CD4-positive, alpha-beta T cell (primary cell): ENCODE measurements around the gene EPHB1. TPM values are rescaled to one million over a fixed set of nuclear protein-coding genes. Genes with fewer than 3 reads are reported as not detected.

Experiments used
- ATAC-seq: fragments of 200-7000 bp; cut with Tn5 transposase; one replicate; pipeline ENCODE4 v1.10.0; 2022; ENCODE audit warnings: mild to moderate bottlenecking; ENCODE audit not compliant: poor library complexity
- CTCF ChIA-PET: fragments of 350-600 bp; sonication (Branson Sonifier 250); formaldehyde crosslinking; loops from one replicate; lab custom pipeline; 2021; ENCODE audit warnings: antibody characterized with exemption, inconsistent platforms; lab: Charles Lee
- POLR2A ChIA-PET: fragments of 350-600 bp; sonication (Branson Sonifier 250); formaldehyde crosslinking; loops from one replicate; lab custom pipeline; 2021; ENCODE audit warnings: antibody characterized with exemption, inconsistent platforms; lab: Charles Lee
- DNase-seq, 14 experiments: peaks; one replicate each; pipeline ENCODE4 v3.0.0-alpha.2; 2013 to 2020; ENCODE audit warnings: mixed read lengths in 2 of 14
- H3K27ac ChIP-seq, 2 donors: one replicate each; pipeline versions ENCODE4 v1.5.1 to v1.7.0; 2013; ENCODE audit warnings: low read length in 2 of 2, low read depth in 1 of 2, mild to moderate bottlenecking in 1 of 2
- H3K27me3 ChIP-seq, 2 experiments: 1 replicate in 1 of 2; 2 replicates in 1 of 2; pipeline versions ENCODE4 v1.6.1 to v1.7.0; 2013; ENCODE audit warnings: low read length in 2 of 2, control low read depth in 1 of 2, mild to moderate bottlenecking in 1 of 2, moderate library complexity in 1 of 2; ENCODE audit not compliant: insufficient read depth in 2 of 2, control insufficient read depth in 1 of 2
- H3K36me3 ChIP-seq: one replicate; pipeline ENCODE4 v1.6.1; 2013; ENCODE audit warnings: low read length, control low read depth; ENCODE audit not compliant: insufficient read depth
- H3K4me1 ChIP-seq: one replicate; pipeline ENCODE4 v1.6.1; 2013; ENCODE audit warnings: low read length, control low read depth; ENCODE audit not compliant: insufficient read depth
- H3K4me3 ChIP-seq: one replicate; pipeline ENCODE4 v1.5.1; 2013; ENCODE audit warnings: mild to moderate bottlenecking, low read length, moderate library complexity
- H3K9me3 ChIP-seq, 2 experiments: 1 replicate in 1 of 2; 2 replicates in 1 of 2; pipeline versions ENCODE4 v1.6.1 to v1.7.0; 2013; ENCODE audit warnings: low read length in 2 of 2, mild to moderate bottlenecking in 2 of 2, control low read depth in 1 of 2, moderate library complexity in 1 of 2; ENCODE audit not compliant: control insufficient read depth in 1 of 2, insufficient read depth in 1 of 2
- H3K27ac Mint-ChIP-seq: one replicate; pipeline ENCODE4 v1.8.0; 2020; ENCODE audit warnings: mixed read lengths
- H3K27me3 Mint-ChIP-seq: one replicate; pipeline ENCODE4 v1.8.0; 2021; ENCODE audit warnings: mixed read lengths
- H3K36me3 Mint-ChIP-seq: one replicate; pipeline ENCODE4 v1.8.0; 2021; ENCODE audit warnings: low read depth, mixed read lengths
- H3K4me1 Mint-ChIP-seq: one replicate; pipeline ENCODE4 v1.8.0; 2021; ENCODE audit warnings: low read depth, mixed read lengths
- H3K4me3 Mint-ChIP-seq: one replicate; pipeline ENCODE4 v1.8.0; 2020; ENCODE audit warnings: mild to moderate bottlenecking, mixed read lengths
- H3K9me3 Mint-ChIP-seq: one replicate; pipeline ENCODE4 v1.8.0; 2020; ENCODE audit warnings: mixed read lengths
- intact Hi-C, 2 experiments: fragments of 100-400 bp; cut with DNase I in 1 of 2; cut with micrococcal nuclease in 1 of 2; formaldehyde crosslinking; loops; one replicate each; pipeline versions ENCODE4 v1.15.1 to v1.9.0; 2023 to 2025; cut with DNase I, micrococcal nuclease
- total RNA-seq, 174 experiments: library from RNA in 2 of 174; stranded (reverse) in 2 of 174; gene quantifications; one replicate each; pipeline ENCODE4 v1.2.3 and lab custom pipeline; 2021 to 2026
- TF ChIP-seq, protein P1 (sequence below): fragments of 200-600 bp; IDR thresholded peaks from one replicate; pipeline ENCODE4 v1.8.0; 2022; ENCODE audit warnings: antibody characterized with exemption, mild to moderate bottlenecking

The EPHB1 gene
- total RNA-seq, 2 experiments from 2014 or later = 0.08 to 0.49 TPM

DNA sequence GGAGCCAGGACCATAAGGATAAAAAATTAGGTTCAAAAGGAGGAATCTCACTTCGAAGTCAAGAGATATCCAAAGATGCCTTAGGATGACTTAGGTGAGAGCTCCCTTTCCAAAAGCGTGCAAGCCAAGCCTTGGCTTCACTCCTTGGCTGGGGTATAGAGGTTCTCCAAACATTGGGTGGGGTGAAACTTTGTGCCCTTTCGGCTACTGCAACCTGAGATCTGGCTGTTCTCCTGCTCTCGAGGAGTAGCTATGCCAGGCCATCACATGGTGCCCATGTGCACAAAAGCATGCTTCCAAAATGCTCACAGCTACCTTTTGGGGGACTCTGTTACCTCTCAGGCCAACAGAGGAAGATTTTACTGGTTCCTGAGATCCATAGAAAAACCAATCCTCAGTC is 373.8 kb downstream of the EPHB1 start:
- TF ChIP-seq, protein P1, sequence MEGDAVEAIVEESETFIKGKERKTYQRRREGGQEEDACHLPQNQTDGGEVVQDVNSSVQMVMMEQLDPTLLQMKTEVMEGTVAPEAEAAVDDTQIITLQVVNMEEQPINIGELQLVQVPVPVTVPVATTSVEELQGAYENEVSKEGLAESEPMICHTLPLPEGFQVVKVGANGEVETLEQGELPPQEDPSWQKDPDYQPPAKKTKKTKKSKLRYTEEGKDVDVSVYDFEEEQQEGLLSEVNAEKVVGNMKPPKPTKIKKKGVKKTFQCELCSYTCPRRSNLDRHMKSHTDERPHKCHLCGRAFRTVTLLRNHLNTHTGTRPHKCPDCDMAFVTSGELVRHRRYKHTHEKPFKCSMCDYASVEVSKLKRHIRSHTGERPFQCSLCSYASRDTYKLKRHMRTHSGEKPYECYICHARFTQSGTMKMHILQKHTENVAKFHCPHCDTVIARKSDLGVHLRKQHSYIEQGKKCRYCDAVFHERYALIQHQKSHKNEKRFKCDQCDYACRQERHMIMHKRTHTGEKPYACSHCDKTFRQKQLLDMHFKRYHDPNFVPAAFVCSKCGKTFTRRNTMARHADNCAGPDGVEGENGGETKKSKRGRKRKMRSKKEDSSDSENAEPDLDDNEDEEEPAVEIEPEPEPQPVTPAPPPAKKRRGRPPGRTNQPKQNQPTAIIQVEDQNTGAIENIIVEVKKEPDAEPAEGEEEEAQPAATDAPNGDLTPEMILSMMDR = no peak
- H3K4me1 ChIP-seq = no peaks in the 10 kb centered on the region
- Mint-ChIP-seq H3K27ac (no peak overlapping the region), H3K27me3 (peaks cover 1% of the 10 kb centered on the region), H3K4me1 (no peaks in the 10 kb centered on the region), H3K9me3 (peaks cover 3% of the 10 kb centered on the region), H3K36me3 (no peaks in the 10 kb centered on the region), H3K4me3 (no peak overlapping the region)
- H3K27ac ChIP-seq = no peak overlapping the region
- no peaks in the 10 kb centered on the region for H3K36me3 ChIP-seq
- no peak overlapping the region for H3K4me3 ChIP-seq
- DNase-seq = no peak
- H3K27me3 ChIP-seq = no peaks in the 10 kb centered on the region
- no peak for ATAC-seq
- CTCF ChIA-PET = no interaction called here
- intact Hi-C loops = no loop called here
- POLR2A ChIA-PET = no interaction called here
- no peaks in the 10 kb centered on the region for H3K9me3 ChIP-seq

DNA sequence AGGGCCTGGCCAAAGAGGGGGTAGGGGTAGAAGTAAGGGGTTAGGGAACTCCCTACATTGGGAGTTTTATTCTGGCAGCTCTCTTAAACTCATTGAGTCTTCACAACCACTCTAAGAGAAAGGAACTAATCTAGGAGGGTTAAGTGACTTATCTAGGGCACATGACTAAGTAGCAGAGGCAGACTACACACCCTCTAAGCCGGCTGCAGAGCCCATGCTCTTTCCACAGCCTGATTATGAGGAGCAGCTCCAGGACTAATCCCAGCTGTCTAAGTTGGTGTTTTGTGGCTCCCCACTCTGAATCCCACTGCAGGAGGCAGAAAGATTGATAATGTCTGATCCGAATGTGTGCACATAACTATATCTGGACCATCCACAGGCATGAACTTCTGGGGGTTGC is 374.6 kb downstream of the EPHB1 start:
- ATAC-seq (no peak), DNase-seq (no peak)
- no peaks in the 10 kb centered on the region for H3K4me1 Mint-ChIP-seq
- Histone ChIP-seq H3K9me3 (no peaks in the 10 kb centered on the region), H3K36me3 (no peaks in the 10 kb centered on the region), H3K4me1 (no peaks in the 10 kb centered on the region), H3K4me3 (no peak overlapping the region), H3K27me3 (no peaks in the 10 kb centered on the region), H3K27ac (no peak overlapping the region)
- ChIA-PET CTCF (no interaction called here), POLR2A (interaction anchor here (0.8 kb wide), 1 partner anchor 1306 kb away, joined by 3 read pairs; no protein-coding TSS in a partner anchor)
- peaks cover 6% of the 10 kb centered on the region for H3K27me3 Mint-ChIP-seq
- peaks cover 4% of the 10 kb centered on the region for H3K9me3 Mint-ChIP-seq
- no peaks in the 10 kb centered on the region for H3K36me3 Mint-ChIP-seq
- TF ChIP-seq, protein P1 = no peak
- H3K4me3 Mint-ChIP-seq = no peak overlapping the region
- H3K27ac Mint-ChIP-seq = no peak overlapping the region
- intact Hi-C loops = no loop called here

DNA sequence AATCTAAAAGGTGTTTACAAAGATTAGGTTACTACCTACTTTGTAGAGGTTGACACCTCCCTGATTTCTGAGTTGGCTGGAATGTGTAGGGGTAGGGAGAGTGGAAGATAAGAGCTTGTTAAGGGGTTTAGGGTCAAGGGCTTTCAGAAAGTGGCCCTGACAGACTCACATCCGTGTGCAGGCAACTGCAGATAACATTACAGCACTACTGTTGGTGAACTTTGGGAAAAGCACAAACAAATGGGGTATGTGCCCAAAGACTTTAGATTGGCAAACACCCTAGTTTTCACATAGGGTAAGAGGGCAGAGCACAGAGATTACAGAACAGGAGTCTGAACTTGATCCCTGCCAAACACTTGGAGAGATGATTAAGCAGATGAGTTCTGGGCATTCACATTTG is 375.7 kb downstream of the EPHB1 start:
- H3K9me3 Mint-ChIP-seq = peaks cover 4% of the 10 kb centered on the region

More for the DNA sequence above, 375.7 kb downstream of the EPHB1 start:
- DNase-seq = no peak
- H3K4me3 ChIP-seq = no peak overlapping the region
- POLR2A ChIA-PET = no interaction called here
- no peak overlapping the region for H3K27ac Mint-ChIP-seq
- no peaks in the 10 kb centered on the region for H3K9me3 ChIP-seq
- H3K36me3 ChIP-seq = no peaks in the 10 kb centered on the region
- H3K27me3 Mint-ChIP-seq = peaks cover 6% of the 10 kb centered on the region
- H3K27me3 ChIP-seq = no peaks in the 10 kb centered on the region
- no peaks in the 10 kb centered on the region for H3K36me3 Mint-ChIP-seq
- TF ChIP-seq, protein P1 = no peak
- ATAC-seq = no peak
- no peak overlapping the region for H3K27ac ChIP-seq
- CTCF ChIA-PET = no interaction called here
- H3K4me1 Mint-ChIP-seq = no peaks in the 10 kb centered on the region
- no peak overlapping the region for H3K4me3 Mint-ChIP-seq
- intact Hi-C loops = no loop called here
- H3K4me1 ChIP-seq = no peaks in the 10 kb centered on the region
